Astrocyte of the cerebellum (primary cell): ENCODE measurements around the gene PKNOX2.

Experiments used
- DNase-seq: peaks from one replicate; pipeline ENCODE4 v3.0.0-alpha.2; 2011; ENCODE audit warnings: low read depth
- H3K4me3 ChIP-seq: 2 replicates; pipeline ENCODE4 v1.5.1; 2011; ENCODE audit warnings: mild to moderate bottlenecking, low read depth, low read length, moderate library complexity
- CTCF ChIP-seq: IDR thresholded peaks from 2 replicates; pipeline ENCODE4 v1.5.1; 2012; ENCODE audit warnings: low read length, low read depth, moderate library complexity, mild to moderate bottlenecking; ENCODE audit errors: missing control alignments
- in situ Hi-C: cut with HindIII; loops from 2 replicates; pipeline ENCODE4 v1.10.0; 2017; ENCODE audit warnings: low sequenced_read_pairs

PKNOX2 gene

GRCh38 chr11:125284245-125284850 lies 119.8 kb downstream of the PKNOX2 start:
- in situ Hi-C loops: no loop called here
- no peak for TF ChIP-seq CTCF
- DNase-seq: no peak
- no peak overlapping the region for H3K4me3 ChIP-seq

GRCh38 chr11:125285844-125286243 lies 121.3 kb downstream of the PKNOX2 start:
- no peak overlapping the region for H3K4me3 ChIP-seq
- TF ChIP-seq CTCF: no peak
- DNase-seq: no peak
- in situ Hi-C loops: no loop called here

- DNase-seq: no peak
- no peak overlapping the region for H3K4me3 ChIP-seq
- TF ChIP-seq CTCF: no peak
- in situ Hi-C loops: no loop called here
Measured at GRCh38 chr11:125286486-125286885, 121.9 kb downstream of the PKNOX2 start.

GRCh38 chr11:125287491-125288210 lies 123.1 kb downstream of the PKNOX2 start:
- H3K4me3 ChIP-seq: no peak overlapping the region
- peak; percentile 34 for DNase-seq
- in situ Hi-C loops: no loop called here
- no peak for TF ChIP-seq CTCF

GRCh38 chr11:125289419-125290098 lies 125.0 kb downstream of the PKNOX2 start:
- no peak overlapping the region for H3K4me3 ChIP-seq
- in situ Hi-C loops: no loop called here
- no peak for DNase-seq
- no peak for TF ChIP-seq CTCF

- no peak overlapping the region for H3K4me3 ChIP-seq
- TF ChIP-seq CTCF: no peak
- no peak for DNase-seq
- in situ Hi-C loops: no loop called here
Measured at GRCh38 chr11:125290263-125290662, 125.7 kb downstream of the PKNOX2 start.
